ENCODE results near the gene TMEM163.

GRCh38 chr2:134567666-134568065 is 151.1 kb downstream of the TMEM163 start:
- TF ChIP-seq CTCF (CRISPR knock-in tag; IDR thresholded peaks at IDR 0.05) (no peak), SRY (CRISPR knock-in tag; IDR thresholded peaks at IDR 0.05) (no peak), UBTF (CRISPR knock-in tag; IDR thresholded peaks at IDR 0.05) (no peak)

Data from HepG2 (cell line).